GM19468 (cell line): ENCODE results near the gene CYB5A.
"Not testable (repeated sequence)": the region's sequence is repeated elsewhere in the genome, so short reads cannot be mapped to it uniquely, and the experiment has no call there.

Experiments used
- ATAC-seq: cut with Tn5 transposase; IDR thresholded peaks from one replicate; pipeline ENCODE4 v1.9.1; 2021; ENCODE audit warnings: mild to moderate bottlenecking, moderate library complexity, moderate number of reproducible peaks; ENCODE audit not compliant: unreplicated experiment; ENCODE audit errors: extremely low read depth

The CYB5A gene

DNA sequence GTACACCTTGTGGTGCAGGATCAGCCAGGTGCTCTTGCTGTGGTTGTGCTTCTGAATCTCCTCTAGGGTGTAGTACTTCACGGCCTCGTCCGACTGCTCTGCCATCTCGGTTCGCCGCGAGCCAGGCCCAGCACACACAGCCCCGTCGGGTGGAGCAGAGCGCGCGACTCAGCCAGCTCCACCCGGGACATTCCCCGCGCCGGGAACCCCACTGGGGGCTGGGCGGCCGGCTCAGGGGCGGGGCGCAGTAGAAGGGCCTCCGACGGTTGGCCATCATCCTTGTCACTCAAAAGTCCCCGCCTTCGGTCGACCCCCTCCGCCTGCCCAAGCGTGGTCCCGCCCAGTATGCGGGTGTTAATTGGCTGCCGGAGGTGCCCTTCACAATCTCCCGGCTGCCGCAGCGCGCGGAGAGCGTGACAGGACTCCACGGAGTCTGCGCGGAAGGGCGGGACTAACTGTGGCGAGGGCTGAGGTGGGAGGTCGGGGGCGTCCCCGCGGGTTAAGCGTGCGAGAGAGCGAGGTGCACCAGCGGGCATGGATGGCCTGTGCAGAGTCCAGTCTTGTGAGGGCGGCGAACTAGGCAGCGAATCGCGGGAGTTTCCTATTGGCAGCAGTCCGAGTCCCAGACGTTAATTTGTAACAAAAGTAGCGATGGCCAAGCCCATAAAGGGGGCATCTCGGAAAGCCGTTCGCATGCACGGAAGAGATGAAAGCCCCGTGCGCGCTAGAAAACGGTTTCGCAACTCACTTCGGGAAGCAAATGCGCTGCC, at the start of gene CYB5A:
Gene CYB5A, minus strand, starts transcription at position 193 of the 770 bp plus-strand sequence. Its CDS starts 88 bp downstream, at position 105.
- peak; percentile 99 for ATAC-seq

GRCh38 chr18:74337912-74338309, 46.1 kb upstream of the CYB5A start:
- no peak for ATAC-seq

- no peak for ATAC-seq
Observed at GRCh38 chr18:74337155-74337911, 45.6 kb upstream of the CYB5A start.

DNA sequence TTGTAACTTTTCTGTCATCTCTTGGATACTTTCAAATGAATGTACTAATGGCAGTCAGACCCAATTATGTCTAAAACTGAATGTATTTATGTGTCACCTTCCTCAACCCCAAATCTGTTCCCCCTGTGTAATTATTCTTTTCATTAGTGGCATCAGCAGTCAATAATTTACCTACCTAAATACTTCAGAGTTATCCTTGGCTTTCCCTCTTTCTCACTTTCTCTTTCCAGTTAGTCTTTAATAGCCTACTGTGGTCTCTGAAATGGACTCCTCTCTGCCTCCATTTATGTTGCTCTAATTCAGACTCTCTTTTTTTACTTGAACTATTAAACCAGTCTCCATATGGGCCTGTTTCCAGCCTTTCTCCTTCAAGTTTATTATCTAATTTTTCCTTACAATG, 44.9 kb upstream of the CYB5A start:
- ATAC-seq, result no peak

DNA sequence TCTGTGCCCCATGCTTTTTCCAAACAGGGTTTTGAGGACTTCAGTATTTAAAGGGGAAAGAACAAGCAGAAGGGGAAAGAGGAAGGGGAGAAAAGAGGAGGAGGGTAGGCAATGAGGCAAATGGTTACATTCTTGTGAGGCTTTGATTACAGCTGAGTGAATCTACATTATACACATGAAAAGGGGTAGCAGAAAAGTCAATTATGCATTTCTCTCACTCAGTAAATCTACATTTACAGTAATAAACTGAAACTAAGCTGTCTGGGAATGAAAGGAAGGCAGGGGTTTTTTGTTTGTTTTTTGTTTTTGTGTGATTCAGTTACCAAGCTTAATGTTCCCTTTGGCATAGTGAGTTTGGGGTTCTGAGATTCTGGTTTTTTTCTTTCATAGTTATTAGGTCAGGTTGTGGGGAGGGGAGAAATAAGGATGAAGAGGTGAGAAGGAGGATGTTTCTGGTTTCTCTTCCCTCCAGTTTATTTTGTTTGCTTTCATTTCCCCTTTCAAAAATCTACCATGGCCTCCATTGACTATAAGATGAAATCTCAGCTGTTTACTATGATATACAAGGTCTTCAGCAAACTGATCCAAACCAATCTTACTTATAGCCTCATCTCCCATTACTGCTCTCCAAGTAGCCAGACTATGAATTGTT, 42.6 kb upstream of the CYB5A start:
- ATAC-seq, result no peak

DNA sequence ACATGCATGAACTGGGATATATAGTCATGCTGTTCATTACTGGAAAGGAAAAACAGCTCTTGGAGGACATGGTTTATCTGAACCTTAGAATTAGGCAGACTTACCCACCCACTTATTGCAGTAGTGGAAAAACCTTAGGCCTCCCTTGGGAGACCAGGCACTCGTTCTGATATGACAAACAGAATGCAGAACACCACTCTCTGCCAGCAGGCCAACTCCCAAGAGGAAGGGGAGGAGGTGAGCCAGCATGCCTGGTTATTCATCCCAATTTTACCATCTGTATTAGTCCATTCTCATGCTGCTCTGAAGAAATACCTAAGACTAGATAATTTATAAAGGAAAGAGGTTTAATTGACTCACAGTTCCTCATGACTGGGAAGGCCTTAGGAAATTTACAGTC, 41.3 kb upstream of the CYB5A start:
- ATAC-seq, result no peak

DNA sequence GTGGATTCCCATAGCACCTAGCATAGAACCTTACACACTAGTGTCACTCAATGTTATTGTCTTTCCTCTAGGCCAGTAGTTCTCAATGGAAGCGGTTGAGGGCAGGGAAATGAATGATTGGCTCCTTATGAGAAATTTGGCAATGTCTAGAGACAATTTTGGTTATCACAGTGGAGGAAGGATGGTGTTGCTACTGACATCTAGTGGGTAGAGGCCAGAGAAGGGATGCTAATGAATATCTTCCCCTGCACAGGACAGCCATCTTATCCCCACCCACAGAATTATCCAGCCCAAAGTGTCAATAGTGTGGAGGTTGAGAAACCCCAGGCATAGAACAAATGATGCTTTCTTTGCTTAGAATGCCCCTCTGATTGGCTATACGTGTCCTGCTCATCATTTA, 39.6 kb upstream of the CYB5A start:
- ATAC-seq, result no peak

- ATAC-seq, result no peak
Observed at GRCh38 chr18:74329688-74330205, 38.0 kb upstream of the CYB5A start.

GRCh38 chr18:74328206-74328605, 36.4 kb upstream of the CYB5A start:
- ATAC-seq, result no peak

- ATAC-seq, result not testable (repeated sequence)
Observed at GRCh38 chr18:74326791-74327190, 35.0 kb upstream of the CYB5A start.

- no peak for ATAC-seq
Observed at GRCh38 chr18:74326231-74326630, 34.5 kb upstream of the CYB5A start.

GRCh38 chr18:74316257-74317170, 24.8 kb upstream of the CYB5A start:
- no peak for ATAC-seq

GRCh38 chr18:74315464-74316256, 23.9 kb upstream of the CYB5A start, which contains the start of gene C18orf63:
C18orf63 (plus strand) TSS chr18:74315839; CDS start chr18:74317866, 2,027 bp downstream.
- ATAC-seq, result no peak

GRCh38 chr18:74314759-74315463, 23.1 kb upstream of the CYB5A start:
- no peak for ATAC-seq

DNA sequence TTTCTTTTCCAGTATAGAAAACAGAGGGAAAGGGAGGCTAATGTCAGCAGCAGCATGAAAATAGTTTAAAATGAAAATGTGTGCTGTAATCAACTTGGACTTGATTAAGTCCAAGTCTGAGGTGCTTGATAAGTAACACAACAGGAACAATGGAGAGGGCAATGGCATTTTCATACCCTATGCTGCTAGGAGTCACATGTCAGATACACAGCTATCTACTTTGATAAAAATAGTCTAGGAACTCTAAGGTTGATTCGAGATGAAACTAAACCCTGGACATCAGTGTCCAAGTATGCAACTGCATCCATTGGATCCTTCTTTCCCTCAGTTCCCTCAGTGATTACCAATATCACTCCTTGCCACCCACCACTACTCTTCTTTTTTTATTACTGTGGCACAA, 19.2 kb upstream of the CYB5A start:
- ATAC-seq, result no peak

GRCh38 chr18:74310411-74310810, 18.6 kb upstream of the CYB5A start:
- peak; percentile 66 for ATAC-seq

DNA sequence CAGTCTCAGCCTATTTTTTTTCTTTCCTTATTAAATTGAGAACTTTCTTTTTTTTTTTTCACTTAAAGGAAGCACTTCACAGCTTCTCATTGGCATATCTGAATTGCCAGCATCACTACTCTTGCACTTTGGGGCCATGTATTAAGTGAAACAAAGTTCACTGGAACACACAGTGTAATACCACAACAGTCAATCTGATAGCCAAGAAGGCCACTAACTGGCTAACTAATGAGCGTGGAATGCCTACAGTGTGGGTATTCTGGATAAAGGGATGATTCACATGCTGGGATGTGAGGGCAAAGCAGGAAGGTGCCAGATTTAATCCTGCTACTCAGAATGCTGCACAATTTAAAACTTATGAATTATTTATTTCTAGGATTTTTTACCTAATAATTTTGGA, 12.2 kb upstream of the CYB5A start:
- no peak for ATAC-seq

- no peak for ATAC-seq
Observed at GRCh38 chr18:74303306-74303705, 11.5 kb upstream of the CYB5A start.
